Panc1 (cell line): ENCODE results near the gene CKS1B. TPM values are rescaled to one million over a fixed set of nuclear protein-coding genes. Genes with fewer than 3 reads are reported as not detected.

Source experiments
- ATAC-seq: fragments of 200-7000 bp; cut with Tn5 transposase; 2 replicates; pipeline ENCODE4 v1.9.1; 2020; ENCODE audit warnings: mild to moderate bottlenecking, moderate library complexity
- BruUV-seq: library from RNA; stranded (reverse); fragments of 400-500 nt; replicated peaks from 2 replicates; lab custom pipeline; 2021; lab: Mats Ljungman, UMichigan
- CTCF ChIA-PET: fragments of 300-600 bp; sonication (Branson Sonifier 250); formaldehyde crosslinking; loops from one replicate; lab custom pipeline; 2022; ENCODE audit warnings: antibody characterized with exemption; lab: Charles Lee
- POLR2A ChIA-PET: fragments of 300-600 bp; sonication (Branson Sonifier 250); formaldehyde crosslinking; loops from one replicate; lab custom pipeline; 2022; ENCODE audit warnings: antibody characterized with exemption; lab: Charles Lee
- DNase-seq: peaks from one replicate; pipeline ENCODE4 v3.0.0-alpha.2; 2010; ENCODE audit warnings: low read depth, low spot score
- H3K27ac ChIP-seq: 2 replicates; pipeline ENCODE4 v1.5.1; 2011; ENCODE audit warnings: mild to moderate bottlenecking, low read length, inconsistent platforms
- H3K27me3 ChIP-seq: fragments of 200-500 bp; sonication (Bioruptor generic); 2 replicates; pipeline ENCODE4 v1.6.0; 2014; ENCODE audit warnings: low read length, inconsistent platforms; ENCODE audit not compliant: control insufficient read depth, insufficient read depth
- H3K36me3 ChIP-seq: fragments of 200-500 bp; sonication (Bioruptor generic); 2 replicates; pipeline ENCODE4 v1.5.1; 2014; ENCODE audit warnings: inconsistent platforms, mild to moderate bottlenecking, low read length, moderate library complexity; ENCODE audit not compliant: control insufficient read depth, insufficient read depth
- H3K4me1 ChIP-seq: 2 replicates; pipeline ENCODE4 v1.5.1; 2011; ENCODE audit warnings: inconsistent platforms, mild to moderate bottlenecking, low read length, moderate library complexity; ENCODE audit not compliant: control insufficient read depth, insufficient read depth
- H3K4me3 ChIP-seq, 2 experiments: 2 replicates each; pipeline ENCODE4 v1.5.1; 2011 to 2012; ENCODE audit warnings: low read depth in 2 of 2, low read length in 2 of 2, mild to moderate bottlenecking in 2 of 2, inconsistent platforms in 1 of 2, moderate library complexity in 1 of 2
- H3K9me3 ChIP-seq: fragments of 200-500 bp; sonication (Bioruptor generic); 2 replicates; pipeline ENCODE4 v1.5.1; 2014; ENCODE audit warnings: low read depth, mild to moderate bottlenecking, inconsistent platforms, low read length, moderate library complexity; ENCODE audit not compliant: control insufficient read depth, insufficient read depth
- CTCF ChIP-seq: fragments of 450-650 bp; IDR thresholded peaks from 2 replicates; pipeline ENCODE4 v1.5.1; 2017; ENCODE audit warnings: mild to moderate bottlenecking
- POLR2AphosphoS5 ChIP-seq: IDR thresholded peaks from 2 replicates; pipeline ENCODE4 v1.6.1; 2012; ENCODE audit warnings: mild to moderate bottlenecking, low read depth, low read length, moderate library complexity
- REST ChIP-seq, 2 experiments: IDR thresholded peaks; 2 replicates each; pipeline ENCODE4 v1.6.1; 2011 to 2012; ENCODE audit warnings: low read depth in 2 of 2, control low read depth in 1 of 2, low read length in 1 of 2, mild to moderate bottlenecking in 1 of 2, moderate library complexity in 1 of 2; ENCODE audit not compliant: insufficient read depth in 1 of 2
- SIN3A ChIP-seq: IDR thresholded peaks from 2 replicates; pipeline ENCODE4 v1.6.1; 2012; ENCODE audit warnings: low read depth, mild to moderate bottlenecking, low read length, moderate library complexity, borderline replicate concordance; ENCODE audit not compliant: insufficient read depth
- TCF7L2 ChIP-seq: IDR thresholded peaks from 2 replicates; pipeline ENCODE4 v1.6.1; 2011; ENCODE audit warnings: mild to moderate bottlenecking, low read depth, low read length, inconsistent platforms
- in situ Hi-C: cut with HindIII; loops from 2 replicates; pipeline ENCODE4 v1.10.0; 2016; ENCODE audit warnings: low sequenced_read_pairs, low pct_unique_long_range_greater_than_20kb
- intact Hi-C: fragments of 100-400 bp; cut with micrococcal nuclease; formaldehyde crosslinking; loops from one replicate; pipeline ENCODE4 v1.10.0; 2022; ENCODE audit not compliant: unreplicated experiment
- total RNA-seq: library from RNA; stranded (reverse); gene quantifications from one replicate; pipeline ENCODE4 v1.2.1, GENCODE V29; 2021; ENCODE audit not compliant: unreplicated experiment

Gene CKS1B
- total RNA-seq, 1 experiment from 2014 or later: 212 TPM

DNA sequence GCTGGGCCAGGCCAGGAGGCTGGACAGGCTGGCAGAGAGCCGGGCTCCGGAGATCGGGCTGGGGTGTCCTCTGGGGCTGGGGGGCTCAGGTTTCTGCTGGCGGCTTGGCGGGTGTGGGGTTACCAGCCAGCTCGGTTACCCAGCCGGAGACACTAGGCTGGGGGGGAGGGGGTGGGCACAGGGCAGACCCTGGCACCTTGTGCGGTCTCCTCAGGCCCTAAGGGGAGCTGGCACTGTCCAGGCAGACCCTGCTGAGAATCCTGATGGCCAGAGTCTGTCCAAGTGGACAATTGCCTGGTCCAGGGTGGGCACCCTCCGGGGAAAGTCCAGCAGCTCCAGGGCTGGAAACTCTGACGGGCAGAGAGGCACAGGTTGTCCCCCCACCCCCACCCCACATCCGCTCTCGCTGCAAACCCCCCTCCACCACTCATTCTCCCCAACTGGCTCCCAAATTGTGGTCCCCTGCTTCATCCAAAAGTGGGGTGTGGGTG is 34.8 kb downstream of the CKS1B start:
- DNase-seq: no peak
- Histone ChIP-seq H3K27ac (no peak overlapping the region), H3K36me3 (0 out of 2 replicates have a peak, but pooled peaks cover 2% of the 10 kb centered on the region), H3K4me1 (peaks cover 54% of the 10 kb centered on the region), H3K9me3 (no peaks in the 10 kb centered on the region), H3K4me3 (no peak overlapping the region), H3K27me3 (no peaks in the 10 kb centered on the region)
- intact Hi-C loops (no loop called here), in situ Hi-C loops (no loop called here)
- ChIA-PET POLR2A (interaction anchor here (0.6 kb wide), 1 partner anchor 55 kb away, joined by 8 read pairs; no protein-coding TSS in a partner anchor), CTCF (no interaction called here)
- TF ChIP-seq SIN3A (no peak), CTCF (no peak), TCF7L2 (no peak), POLR2AphosphoS5 (no peak), REST (IDR thresholded peaks at IDR 0.05; ENCODE audit: insufficient read depth in 1 of 2, low read depth in 2 of 2, low read length in 1 of 2) (no peak)
- no TSS peak for BruUV-seq
- ATAC-seq: no peak

DNA sequence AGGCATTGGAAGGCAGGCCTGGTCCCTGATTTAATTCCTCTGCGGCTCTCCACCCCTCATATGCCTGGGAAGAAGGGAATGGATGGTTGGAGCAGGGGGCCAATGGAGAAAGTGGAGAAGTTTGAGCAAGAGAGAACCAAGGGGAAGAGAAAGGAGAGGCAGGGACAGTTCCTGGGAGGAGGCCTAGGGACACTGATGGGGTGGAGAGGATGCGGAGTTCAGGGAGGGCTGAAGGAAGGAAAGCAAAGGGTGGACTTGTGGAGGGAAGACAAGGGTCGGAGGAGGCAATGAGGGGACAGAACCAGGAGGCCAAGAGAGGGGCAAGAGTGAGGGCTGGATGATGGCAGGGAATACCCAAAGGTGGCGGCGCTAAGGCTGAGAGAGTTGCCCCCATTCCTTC is 35.3 kb downstream of the CKS1B start:
- no TSS peak for BruUV-seq
- TF ChIP-seq REST (IDR thresholded peaks at IDR 0.05; ENCODE audit: insufficient read depth in 1 of 2, low read depth in 2 of 2, low read length in 1 of 2) (no peak), SIN3A (no peak), TCF7L2 (no peak), CTCF (no peak), POLR2AphosphoS5 (no peak)
- intact Hi-C loops: no loop called here
- 0 out of 2 replicates have a peak, but pooled peaks cover 4% of the 10 kb centered on the region for H3K36me3 ChIP-seq
- no peak overlapping the region for H3K4me3 ChIP-seq
- peaks cover 49% of the 10 kb centered on the region for H3K4me1 ChIP-seq
- H3K27ac ChIP-seq: no peak overlapping the region
- POLR2A ChIA-PET: no interaction called here
- ATAC-seq (no peak), DNase-seq (no peak)
- H3K9me3 ChIP-seq: no peaks in the 10 kb centered on the region
- CTCF ChIA-PET: no interaction called here
- H3K27me3 ChIP-seq: no peaks in the 10 kb centered on the region
- in situ Hi-C loops: no loop called here
